ENCODE results near the gene LDLRAP1.

DNA sequence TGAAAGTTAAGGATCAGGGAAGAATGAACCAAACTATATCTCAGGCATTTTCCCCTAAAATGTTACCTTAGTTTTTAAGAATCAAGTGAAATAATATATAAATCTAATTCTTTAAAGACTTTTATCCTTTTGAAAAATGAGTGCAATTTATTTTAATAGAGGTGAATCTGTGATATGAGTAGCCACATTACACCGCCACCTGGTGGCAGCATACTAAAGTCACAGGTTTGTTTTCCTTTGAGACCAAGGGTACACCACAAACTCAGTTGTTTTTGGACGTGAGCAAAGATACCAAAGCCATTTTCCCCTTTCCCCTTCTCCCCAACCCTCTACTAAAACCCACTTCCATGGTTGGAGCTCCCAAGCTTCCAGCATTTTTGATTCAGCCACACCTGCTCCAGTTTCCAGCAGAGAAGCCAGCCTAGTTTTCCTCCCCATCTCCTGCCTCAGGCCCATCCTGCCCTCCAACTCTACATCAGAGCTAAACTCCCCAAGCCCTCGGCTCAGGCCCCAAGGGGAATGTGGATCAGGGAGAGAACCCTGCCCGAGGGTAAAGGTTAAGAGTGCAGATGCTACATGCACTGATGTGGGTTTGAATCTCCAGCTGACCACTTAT lies 22.9 kb upstream of the LDLRAP1 start:
- TF ChIP-seq CTCF (IDR thresholded peaks at IDR 0.05; ENCODE audit: low read depth, low read length, missing input control) (peak; percentile 80), YY1 (IDR thresholded peaks at IDR 0.05) (no peak), FOXA1 (IDR thresholded peaks at IDR 0.05) (no peak), EGR1 (IDR thresholded peaks at IDR 0.05; ENCODE audit: low read depth in 2 of 2) (no peak), RAD21 (IDR thresholded peaks at IDR 0.05) (peak; percentile 84 to 85), RXRA (IDR thresholded peaks at IDR 0.05) (no peak), HNF4A (conservative IDR thresholded peaks at IDR 0.05) (no peak), GABPA (IDR thresholded peaks at IDR 0.05 in 1 of 2, conservative IDR thresholded peaks at IDR 0.05 in 1 of 2) (no peak), TAF1 (conservative IDR thresholded peaks at IDR 0.05) (no peak), ATF3 (IDR thresholded peaks at IDR 0.05) (no peak), JUND (IDR thresholded peaks at IDR 0.05) (no peak)
- TF ChIP-seq, protein P1, sequence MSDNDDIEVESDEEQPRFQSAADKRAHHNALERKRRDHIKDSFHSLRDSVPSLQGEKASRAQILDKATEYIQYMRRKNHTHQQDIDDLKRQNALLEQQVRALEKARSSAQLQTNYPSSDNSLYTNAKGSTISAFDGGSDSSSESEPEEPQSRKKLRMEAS (IDR thresholded peaks at IDR 0.05): no peak
- TF ChIP-seq, protein P2, sequence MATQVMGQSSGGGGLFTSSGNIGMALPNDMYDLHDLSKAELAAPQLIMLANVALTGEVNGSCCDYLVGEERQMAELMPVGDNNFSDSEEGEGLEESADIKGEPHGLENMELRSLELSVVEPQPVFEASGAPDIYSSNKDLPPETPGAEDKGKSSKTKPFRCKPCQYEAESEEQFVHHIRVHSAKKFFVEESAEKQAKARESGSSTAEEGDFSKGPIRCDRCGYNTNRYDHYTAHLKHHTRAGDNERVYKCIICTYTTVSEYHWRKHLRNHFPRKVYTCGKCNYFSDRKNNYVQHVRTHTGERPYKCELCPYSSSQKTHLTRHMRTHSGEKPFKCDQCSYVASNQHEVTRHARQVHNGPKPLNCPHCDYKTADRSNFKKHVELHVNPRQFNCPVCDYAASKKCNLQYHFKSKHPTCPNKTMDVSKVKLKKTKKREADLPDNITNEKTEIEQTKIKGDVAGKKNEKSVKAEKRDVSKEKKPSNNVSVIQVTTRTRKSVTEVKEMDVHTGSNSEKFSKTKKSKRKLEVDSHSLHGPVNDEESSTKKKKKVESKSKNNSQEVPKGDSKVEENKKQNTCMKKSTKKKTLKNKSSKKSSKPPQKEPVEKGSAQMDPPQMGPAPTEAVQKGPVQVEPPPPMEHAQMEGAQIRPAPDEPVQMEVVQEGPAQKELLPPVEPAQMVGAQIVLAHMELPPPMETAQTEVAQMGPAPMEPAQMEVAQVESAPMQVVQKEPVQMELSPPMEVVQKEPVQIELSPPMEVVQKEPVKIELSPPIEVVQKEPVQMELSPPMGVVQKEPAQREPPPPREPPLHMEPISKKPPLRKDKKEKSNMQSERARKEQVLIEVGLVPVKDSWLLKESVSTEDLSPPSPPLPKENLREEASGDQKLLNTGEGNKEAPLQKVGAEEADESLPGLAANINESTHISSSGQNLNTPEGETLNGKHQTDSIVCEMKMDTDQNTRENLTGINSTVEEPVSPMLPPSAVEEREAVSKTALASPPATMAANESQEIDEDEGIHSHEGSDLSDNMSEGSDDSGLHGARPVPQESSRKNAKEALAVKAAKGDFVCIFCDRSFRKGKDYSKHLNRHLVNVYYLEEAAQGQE (IDR thresholded peaks at IDR 0.05): no peak

All from liver (tissue), 3 donors.